HL-60/S4 (cell line): Measurements from ENCODE around the gene MEF2C.

Source experiments
- in situ Hi-C: fragments of 300-500 bp; cut with MboI; formaldehyde crosslinking; loops from 2 replicates; pipeline ENCODE4 v1.14.3; 2022; ENCODE audit warnings: low sequenced_read_pairs

The MEF2C gene

GRCh38 chr5:88669371-88670050, 213.5 kb downstream of the MEF2C start:
- in situ Hi-C loops = no loop called here

DNA sequence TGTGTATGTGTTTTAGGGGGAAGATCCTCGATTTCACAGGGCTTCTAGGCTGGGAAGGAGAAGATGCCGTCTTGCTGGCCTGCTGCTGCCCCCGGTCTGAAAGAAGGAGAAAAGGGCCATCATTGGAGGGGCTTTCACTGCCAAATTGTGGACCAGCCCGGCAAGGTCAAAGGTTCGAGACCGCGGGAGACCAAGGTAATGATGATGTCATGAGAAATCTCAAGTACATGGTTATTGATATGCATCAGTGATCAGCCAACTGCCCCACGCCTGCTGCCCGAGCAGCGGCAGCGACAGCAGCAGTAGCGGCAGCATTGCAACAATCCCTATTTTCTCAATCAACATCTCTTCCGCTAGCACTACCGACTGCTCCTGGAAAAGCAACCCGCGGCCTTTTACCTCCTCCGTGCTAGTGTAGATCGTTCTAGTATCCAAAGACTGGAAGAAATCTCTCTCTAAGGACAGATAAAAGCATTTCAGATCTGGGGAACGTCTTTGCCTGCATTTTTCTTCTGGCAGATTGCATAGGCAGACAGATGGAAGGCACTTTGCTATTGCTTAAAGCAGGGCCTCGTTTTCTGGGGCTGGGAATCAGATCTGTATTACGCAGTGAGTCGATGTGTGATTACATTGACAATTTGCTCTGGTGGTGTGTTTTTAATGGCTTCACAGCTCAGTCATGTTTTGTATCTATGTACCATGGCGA, 215.3 kb downstream of the MEF2C start:
- in situ Hi-C loops = no loop called here
